Activated CD4-positive, alpha-beta T cell treated with anti-CD3 and anti-CD28 coated beads, Interleukin-2, amount 50 U/mL, for 1 hour (primary cell): ENCODE measurements around the gene VDAC1.
"Not testable (repeated sequence)": the region's sequence is repeated elsewhere in the genome, so short reads cannot be mapped to it uniquely, and the experiment has no call there.

Experiments
- DNase-seq: peaks from one replicate; pipeline ENCODE4 v3.0.0-alpha.2; 2020

Gene VDAC1, protein sequence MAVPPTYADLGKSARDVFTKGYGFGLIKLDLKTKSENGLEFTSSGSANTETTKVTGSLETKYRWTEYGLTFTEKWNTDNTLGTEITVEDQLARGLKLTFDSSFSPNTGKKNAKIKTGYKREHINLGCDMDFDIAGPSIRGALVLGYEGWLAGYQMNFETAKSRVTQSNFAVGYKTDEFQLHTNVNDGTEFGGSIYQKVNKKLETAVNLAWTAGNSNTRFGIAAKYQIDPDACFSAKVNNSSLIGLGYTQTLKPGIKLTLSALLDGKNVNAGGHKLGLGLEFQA

DNA sequence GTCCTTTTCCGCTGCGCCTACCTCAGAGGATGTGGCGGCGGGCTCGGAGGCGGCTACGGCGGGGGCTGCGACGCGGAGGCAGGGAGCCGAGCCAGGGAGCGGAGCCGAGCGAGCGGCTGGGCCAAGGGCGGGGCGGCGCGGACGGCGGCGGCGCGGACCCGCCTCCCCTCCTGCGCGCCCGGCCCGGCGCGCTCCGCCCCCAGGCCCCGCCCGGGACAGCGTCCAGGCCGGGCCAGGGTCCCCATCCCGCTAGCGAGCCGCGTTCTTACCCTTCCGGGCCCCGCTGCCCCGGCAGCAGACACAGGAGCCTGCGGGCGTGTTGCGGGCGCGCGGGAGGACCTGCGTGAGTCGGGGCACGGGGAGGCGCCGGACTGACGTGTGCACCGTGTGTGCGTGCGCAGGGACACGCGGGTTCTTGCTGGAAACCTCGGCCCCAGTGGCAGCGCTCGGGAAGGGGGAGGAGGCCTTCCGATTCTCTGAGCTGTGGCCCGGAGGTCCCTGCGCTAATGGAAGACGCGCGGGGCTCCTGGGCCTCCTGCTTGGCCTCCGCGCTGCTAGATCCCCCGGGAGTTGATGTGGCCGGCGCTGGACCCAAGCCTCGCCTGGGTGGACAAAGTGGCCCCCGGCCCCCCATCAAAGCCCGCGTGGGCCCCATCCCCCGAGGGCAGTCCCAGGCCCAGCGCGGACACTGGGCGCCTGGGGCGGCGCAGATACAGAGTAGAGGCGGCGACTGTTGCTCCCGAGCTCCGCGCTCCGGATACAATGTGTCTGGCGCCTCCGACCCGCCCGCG lies at the start of gene VDAC1:
VDAC1 (minus strand) TSS at position 350 of the 791 bp plus-strand sequence. CDS start 11,963 bp downstream, outside the sequence.
- peak; percentile 84 for DNase-seq

DNA sequence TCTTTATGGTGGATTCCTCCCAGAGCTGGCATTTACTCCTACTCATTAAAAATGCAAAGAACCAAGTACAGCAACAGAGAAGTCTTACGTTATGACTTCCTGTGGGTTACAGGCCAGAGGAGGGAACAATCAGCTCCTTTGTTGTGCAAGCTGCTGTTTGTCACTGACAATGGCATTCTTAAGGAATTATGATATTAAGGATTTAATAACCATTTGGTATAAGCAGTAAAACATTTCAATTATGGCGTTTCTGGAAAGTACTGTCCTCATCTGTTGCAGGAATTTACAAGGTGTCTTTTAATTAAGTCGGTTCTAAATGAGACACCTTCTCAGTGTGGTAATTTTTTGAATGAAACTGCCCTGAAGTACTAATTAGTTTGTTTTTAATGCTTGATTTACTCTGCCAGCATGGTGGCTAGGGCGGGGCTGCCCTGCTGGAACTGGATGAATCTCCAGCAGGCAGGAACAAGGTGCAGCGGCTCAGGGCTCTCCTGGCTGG lies 49.1 kb upstream of the VDAC1 start:
- no peak for DNase-seq

DNA sequence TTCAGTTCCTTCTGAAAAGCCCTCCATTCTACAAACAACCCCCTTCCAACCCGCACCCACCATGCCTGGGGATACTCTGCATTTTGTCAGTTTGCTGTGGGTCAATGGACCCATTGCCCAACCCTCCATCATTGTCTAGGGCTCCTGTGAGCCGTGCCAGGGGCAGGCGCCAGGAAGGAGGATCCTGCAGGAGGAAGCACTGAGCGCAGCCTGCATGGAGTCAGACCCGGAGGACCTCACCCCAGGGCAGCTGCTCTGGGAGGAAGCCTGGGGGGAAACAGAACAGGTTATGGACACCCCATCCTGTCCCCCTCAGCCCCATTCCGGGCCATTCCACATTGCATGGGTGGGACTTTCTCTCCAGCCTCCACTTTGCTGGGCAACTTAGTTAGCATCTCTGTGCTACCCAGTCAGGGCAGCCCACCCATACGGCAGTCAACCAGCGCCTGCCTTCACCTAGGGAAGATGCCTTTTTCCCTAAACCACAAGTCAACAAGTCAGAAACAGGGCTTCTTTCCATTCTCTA lies 48.6 kb upstream of the VDAC1 start:
- no peak for DNase-seq

DNA sequence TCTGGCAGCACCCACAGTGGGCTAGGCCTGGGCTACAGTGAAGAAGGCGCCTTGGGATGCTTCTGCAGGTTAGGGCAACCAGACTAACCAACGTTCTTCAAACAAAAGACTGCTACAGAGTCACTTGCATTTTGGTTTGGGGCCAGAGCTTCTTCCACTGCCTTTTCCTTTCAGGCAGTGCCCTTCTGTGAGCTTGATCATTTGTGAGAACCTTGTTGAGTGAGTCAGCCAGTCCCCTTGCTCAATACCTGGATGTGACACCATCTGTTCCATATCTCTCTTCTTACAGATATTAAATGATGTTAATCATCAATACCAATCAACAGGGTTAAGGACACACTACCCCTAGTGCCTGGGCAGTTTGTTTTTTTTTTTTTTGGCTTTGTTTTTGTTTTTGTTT lies 46.5 kb upstream of the VDAC1 start:
- DNase-seq: no peak

DNA sequence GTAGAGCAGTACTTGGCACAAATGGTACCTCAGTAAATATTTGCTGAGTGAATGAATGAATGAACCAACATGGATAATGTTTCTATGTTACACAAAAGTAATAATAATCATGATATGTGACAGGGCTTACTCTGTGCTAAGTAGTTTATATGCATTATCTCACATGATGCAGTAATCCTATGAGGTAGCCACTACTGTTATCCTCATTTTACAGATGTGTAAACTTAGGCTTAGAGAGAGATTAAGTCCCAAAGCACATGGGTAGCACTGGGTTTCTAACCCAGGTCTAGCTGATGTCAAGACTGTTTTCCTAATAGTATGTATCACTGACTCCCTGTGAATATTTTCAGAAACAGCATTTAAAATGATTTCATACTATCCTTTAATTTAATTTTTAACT lies 44.1 kb upstream of the VDAC1 start:
- no peak for DNase-seq

DNA sequence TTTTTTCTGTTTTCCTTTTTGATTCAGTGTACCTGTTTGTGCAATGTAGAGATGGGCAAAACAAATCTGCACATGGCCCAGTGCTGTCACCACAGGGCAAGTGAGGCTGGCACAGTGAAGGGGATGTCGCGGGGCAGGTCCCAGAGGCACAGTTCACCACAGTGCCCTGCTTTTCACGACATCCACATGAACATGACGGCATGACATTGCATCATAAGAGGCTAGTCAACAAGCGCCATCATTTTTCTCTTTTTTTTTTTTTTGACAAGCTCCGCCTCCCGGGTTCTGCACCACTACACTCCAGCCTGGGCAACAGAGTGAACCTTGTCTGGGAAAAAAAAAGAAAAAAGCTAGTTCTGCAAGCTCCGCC lies 42.9 kb upstream of the VDAC1 start:
- DNase-seq: no peak

- DNase-seq: no peak
These were observed 42.3 kb upstream of the VDAC1 start for GRCh38 chr5:134046801-134047686.

GRCh38 chr5:134046330-134046729 lies 41.6 kb upstream of the VDAC1 start:
- DNase-seq: no peak

DNA sequence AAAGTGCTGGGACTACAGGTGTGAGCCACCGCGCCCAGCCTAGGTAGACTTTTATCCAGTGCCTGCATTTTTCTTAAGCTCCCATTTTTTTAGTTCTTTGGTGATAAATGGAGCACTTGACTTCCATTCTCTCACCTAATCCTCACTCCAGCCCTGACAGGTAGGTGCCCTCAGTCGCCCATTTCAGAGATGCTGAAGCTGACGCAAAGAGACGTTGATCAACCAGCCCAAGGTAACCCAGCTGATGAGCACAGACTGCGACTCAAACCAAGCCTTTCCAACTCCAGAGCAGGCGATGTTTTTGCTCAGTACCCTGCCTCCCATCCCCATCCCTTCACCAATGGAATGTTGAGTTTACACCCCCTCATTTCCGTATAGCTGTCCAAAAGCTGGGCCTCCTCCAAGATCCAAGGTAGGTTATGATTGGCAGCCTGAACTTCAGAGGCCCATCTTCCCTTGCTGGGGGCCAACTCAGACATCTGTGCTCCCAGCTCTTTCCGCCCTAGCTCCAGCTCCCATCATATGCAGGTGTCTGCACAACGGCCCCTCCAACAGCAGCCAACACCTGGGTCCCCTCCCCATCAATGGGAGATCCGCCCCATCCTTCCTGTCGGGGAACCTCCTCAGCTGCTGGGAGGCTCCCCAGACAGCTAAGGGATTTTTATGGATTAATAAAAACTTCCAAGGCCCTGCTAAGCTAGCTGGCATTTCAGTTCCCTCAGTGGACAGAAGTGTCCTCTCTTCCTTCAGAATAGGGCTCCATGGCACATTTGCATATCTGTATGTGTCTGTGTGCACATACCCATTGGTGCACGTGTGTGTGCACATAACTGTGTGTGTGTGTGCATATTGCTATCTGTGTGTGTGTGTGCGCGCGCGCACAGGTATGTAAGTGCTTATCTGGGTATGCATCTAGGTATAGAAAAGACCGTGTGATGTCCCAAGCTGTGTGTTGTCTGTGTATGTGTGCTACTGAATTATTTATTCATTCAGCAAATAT lies 39.3 kb upstream of the VDAC1 start:
- no peak for DNase-seq

GRCh38 chr5:134041570-134042411 lies 37.0 kb upstream of the VDAC1 start:
- no peak for DNase-seq

DNA sequence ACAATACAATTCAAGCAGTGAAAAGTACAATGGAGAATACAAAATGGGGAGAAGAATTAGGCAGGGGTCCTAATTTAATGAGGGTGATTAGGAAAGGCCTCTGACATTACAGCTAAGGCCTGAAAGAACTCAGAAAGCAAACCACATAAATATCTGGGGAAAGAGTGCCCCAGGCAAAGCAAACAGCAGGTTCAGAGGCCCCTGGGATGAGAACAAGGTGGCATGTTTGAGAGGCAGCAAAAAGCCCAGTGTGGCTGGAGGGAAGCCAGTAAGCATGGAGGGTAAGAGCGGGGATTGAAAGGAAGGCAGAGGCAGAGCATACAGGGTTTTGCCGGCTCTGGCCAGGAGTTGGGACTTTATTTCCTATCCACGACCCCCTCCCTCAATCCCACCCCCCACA lies 33.4 kb upstream of the VDAC1 start:
- DNase-seq: no peak

- DNase-seq: no peak
These were observed 32.4 kb upstream of the VDAC1 start for GRCh38 chr5:134037160-134037559.

GRCh38 chr5:134034326-134034725 lies 29.6 kb upstream of the VDAC1 start:
- no peak for DNase-seq

DNA sequence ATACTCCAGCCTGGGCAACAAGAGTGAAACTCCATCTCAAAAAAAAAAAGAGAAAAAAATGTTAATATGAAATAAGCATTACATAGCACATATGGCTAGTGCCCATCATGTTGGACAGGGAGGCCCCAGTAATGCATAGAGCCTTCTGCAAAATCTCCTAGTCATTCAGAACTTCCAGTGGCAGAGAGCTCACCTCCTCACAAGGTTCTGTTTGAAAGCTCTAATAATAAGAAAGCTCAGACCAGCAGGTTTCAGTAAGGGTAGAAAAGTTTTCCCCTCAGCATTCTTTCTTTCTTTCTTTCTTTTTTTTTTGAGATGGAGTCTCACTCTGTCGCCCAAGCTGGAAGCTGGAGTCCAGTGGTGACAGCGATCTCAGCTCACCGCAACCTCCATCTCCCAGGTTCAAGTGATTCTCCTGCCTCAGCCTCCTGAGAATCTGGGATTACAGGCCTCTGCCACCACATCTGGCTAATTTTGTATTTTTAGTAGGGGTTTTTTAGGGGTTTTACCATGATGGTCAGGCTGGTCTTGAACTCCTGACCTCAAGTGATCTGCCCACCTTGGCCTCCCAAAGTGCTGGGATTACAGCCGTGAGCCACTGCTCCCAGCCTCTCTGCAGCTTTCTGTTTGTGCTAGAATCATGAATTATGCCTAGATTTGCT lies 25.7 kb upstream of the VDAC1 start:
- not testable (repeated sequence) for DNase-seq

GRCh38 chr5:134029156-134029555 lies 24.4 kb upstream of the VDAC1 start:
- DNase-seq: no peak

DNA sequence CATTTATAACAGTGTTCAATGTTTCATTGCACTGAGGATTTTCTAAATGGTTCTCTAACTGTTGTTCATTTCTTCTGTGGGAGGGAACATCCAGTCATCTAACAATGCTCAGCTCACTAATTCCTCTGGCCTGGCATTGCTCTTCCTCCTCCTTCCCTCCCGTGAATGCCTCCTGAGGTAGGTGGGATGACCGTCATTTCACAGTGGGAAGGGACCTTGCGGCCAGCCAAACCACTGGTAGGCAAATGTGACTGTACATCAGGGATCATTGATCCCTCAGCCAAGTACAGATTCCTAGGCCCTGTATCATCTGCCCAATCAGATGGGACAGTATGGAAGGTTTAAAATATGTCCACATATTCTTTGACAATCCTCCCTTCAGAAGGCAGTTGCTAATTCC lies 23.7 kb upstream of the VDAC1 start:
- DNase-seq: no peak

- no peak for DNase-seq
These were observed 22.5 kb upstream of the VDAC1 start for GRCh38 chr5:134027288-134027615.

DNA sequence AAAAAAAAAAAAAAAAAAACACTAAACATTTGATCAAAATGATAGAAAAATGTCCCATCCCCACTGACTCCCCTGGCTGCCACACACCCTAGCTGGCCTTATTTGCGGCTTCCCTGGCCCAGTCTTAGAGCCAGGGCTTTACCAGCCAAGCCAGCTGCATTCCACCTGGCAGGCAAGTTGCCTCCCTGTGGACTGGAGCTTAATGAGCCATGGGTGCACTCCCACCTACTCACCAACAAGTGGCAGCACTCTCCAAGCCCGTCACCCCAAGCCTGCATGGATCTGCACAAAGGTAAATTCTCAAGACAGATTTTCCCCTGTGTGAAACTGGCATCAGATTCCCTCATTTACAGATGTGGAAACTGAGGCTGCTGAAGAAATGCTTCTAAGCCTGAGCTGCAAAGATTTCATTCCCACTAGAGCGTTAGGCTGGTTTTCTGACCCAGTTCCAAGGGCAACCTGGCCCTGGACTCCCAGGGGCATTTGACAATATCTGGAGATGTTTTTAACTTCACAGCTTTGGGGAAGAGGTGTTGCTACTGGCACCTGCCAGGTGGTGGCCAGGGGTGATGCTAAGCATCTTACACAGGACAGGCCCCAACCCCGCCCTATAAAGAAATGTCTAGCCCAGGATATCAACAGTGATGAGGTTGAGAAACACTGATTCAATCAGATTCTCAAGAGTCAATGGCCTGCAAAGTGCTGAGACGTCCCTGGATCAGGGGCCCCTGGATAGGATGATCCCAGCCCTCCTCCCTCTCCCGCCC lies 21.9 kb upstream of the VDAC1 start:
- DNase-seq: peak; percentile 58

- DNase-seq: no peak
These were observed 21.0 kb upstream of the VDAC1 start for GRCh38 chr5:134025786-134026185.

GRCh38 chr5:134024811-134025210 lies 20.0 kb upstream of the VDAC1 start:
- no peak for DNase-seq
